Measurements from ENCODE around the gene SORL1.

Gene SORL1

DNA sequence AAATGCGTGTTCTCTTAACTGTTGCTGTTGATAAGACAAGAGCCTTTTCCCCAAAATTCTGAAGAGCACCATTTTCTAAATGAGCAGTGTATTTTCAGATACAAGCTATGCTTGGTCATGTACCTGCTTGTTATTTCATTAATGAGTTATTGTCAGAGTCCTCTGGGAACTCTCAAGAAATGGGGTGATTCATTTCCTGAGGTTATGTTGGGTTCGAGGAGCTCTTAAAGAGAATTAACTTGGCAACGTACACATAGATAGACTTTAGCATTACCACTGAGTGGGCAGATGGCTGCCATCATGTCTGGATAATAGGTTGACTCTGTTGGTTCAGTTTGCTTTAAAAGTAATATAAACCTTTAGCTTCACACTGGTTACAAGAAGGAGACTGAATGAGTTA lies 88.5 kb downstream of the SORL1 start:
- DNase-seq = no peak

DNA sequence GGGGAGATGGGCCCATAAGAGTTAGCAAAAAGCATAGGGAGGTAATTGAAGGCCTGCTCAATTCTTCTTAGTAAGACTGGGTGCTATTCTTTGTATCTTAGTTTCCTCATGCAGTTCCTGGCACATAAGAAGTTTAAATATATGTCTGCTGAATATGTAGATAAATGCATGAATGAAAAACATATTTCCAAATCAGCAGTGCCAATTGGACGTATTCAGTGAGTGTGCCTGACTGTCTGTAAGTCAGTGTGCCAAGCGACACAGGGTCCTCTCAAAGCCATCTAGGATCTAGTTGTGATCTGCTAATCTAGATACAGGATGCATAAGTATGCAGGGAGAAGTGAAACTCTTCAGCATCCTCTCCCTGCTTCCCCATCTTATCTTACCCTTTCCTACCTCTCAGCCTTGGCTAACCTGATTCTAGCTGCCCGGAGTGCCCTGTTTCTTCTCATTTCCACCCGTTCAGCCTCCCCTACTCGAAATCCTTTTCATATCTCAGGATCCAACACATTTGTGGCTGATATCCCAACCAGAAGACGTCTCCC lies 91.8 kb downstream of the SORL1 start:
- DNase-seq = no peak

DNA sequence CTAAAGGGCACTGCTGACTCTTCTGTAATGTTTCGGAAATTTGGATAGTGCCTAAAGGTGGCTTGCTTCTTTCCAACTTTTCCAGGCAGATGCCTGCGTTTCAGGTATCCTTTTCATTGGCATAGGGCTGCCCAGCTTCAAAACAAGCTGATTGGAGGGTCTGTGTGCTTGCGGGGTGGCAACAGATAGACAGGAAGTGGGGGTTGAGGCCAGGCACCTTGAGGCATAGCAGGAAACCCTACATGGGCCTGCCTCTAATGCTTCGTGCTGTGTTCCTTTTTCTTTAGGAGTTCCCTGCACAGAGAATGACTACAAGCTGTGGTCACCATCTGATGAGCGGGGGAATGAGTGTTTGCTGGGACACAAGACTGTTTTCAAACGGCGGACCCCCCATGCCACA lies 92.8 kb downstream of the SORL1 start:
- no peak for DNase-seq

DNA sequence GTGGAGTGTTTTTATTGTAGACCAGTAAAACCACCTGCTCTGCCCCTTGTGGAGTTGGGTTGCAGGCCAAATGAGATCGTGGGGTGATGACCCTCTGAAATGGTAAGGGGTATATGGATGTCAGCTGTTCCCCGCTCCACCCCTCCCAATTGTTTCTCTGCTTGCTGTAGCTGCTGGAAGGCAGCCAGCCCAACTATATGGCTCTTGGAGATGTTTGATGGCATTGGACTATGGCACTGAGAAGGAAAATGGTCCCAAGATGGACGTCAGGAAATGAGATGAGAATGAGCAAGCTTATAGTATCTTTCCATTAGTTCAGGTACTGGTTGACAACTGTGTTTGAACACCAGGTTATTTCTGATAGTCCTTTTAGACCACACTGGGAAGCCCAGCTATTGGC lies 95.5 kb downstream of the SORL1 start:
- DNase-seq = no peak

DNA sequence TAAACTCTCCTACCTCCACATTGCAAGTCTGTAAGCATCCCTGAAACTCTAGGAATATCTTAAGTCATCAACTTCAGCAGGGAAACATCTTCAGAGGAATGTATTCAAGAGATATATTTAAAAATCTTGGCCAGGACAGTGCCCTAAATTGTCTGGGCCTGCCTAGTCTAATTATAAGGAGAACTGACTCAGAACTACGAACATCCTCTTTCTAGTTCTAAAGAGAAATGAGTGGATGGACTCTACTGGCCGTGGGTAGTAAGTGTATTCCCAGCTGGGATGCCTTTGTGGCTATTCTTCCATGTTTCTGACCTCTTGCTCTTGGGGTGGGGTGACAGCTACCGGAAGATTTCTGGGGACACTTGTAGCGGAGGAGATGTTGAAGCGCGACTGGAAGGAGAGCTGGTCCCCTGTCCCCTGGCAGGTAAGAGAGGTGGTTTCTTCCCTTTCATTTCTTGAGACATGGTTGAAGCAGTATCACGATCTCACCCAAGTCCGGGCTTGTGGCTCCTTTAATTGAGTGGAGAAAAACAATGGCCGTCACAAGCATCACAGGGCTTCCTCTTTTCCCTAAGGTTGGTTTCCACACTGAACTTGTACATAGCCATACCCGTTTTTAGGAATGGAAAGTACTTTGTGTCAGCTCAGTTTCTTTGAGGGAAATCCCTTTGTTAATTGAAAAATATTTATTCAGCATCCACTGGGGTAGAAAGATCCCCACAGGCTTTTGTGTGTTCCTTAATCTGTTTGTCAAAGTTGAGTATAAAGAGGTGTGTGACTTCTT lies 98.3 kb downstream of the SORL1 start:
- DNase-seq = no peak

DNA sequence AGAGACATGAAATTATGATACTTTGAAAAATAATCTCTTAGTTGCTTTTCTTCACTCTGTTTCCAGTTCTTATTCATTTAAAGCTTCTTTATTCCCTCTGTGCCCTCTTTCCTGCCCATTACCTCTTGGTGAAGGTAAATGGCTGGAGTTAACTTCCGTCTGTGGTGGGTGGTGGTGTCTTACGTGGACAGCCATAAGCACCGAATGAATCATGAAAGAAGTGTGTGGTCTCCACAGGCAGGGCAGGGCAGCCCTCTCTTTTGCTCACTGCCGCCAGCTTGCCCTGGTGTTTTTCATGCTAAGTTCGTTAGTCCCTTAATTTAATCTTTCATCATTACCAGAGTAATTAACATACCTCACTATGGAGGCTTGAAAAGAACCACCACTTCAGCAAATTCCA lies 99.3 kb downstream of the SORL1 start:
- no peak for DNase-seq

DNA sequence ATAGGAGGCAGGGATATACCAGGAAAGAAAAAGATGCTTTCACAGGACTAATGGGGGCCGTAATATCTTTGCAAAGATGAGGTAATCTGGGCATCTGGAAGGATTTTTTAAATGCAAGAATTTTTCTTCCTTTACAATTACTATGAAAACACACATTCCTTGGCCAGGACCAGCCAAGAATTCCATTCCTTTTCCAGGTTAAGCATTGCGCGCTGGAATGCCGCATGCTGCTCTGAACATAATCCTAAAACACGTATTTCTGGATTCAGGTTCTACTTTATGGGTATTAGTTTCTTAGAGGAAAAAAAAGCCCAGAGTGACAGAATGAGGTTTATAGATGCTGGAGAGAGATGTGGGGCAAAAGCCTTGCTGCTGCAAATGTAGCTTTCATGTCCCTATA lies 100.0 kb downstream of the SORL1 start:
- DNase-seq = no peak

DNA sequence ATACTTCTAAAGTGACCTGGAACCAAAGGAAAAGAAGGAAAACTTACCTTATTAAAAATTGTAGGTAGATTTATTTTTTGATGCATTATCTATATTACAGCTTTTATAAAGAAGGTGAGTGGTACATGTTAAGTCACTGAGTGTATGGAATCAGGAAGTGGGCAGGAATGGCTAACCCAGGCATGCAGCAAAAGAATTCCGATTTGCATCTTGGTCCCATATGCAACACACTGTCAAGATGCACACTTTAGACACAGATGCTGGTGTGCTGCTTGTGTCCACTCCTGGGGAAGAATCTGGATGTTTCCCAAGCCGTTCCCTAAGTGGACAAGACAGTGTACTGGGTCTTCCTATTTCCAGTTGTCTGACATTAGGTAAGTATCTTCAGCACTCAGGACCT lies 100.5 kb downstream of the SORL1 start:
- DNase-seq = no peak

DNA sequence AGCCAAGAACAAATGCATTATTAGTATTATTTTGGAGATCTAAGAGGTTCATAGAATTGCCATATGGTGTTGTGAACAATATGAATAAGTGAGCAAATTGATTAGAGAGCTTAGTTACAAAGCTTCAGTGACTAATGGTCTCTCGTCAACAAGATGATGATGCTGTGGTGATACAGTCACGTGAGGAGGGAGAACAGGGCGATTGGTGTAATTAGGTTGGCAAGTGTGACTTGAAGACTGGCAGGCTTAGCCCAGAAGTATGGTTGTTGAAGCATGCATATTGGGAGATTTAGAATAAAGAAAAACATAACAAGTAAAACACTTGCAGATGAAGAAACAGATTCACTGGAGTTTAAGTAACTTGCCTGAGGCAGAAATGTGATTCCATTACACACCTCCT lies 101.3 kb downstream of the SORL1 start:
- DNase-seq = no peak

DNA sequence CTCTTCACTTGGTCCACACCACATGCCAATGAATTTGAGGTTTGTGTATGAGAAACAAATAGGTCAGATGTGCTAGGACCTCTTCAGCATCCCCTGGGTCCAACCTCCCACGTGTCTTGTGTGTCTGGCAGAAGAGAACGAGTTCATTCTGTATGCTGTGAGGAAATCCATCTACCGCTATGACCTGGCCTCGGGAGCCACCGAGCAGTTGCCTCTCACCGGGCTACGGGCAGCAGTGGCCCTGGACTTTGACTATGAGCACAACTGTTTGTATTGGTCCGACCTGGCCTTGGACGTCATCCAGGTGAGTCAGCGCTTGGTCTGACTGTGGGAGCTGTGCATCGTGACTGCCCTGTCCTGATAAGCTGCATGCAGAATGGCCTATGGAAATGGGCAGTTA lies 101.7 kb downstream of the SORL1 start:
- DNase-seq = no peak

DNA sequence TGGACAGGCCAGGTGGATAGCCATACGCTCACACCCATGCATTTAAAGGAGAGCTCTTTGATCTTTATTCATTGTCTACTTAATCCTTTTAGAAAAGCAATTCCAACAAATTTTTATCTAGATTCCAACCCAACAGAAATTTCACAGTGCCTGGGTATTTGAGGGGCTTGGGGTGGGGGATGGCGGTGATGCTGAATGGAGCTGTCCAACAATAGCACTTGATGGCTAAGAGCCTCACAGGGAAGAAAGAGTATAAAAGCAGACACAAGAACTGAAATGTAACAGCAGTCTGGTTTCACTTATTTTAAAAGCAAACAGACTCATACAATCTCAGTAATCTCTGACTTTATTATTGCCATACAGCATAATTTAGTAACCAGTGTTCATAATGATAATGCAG lies 102.4 kb downstream of the SORL1 start:
- no peak for DNase-seq

DNA sequence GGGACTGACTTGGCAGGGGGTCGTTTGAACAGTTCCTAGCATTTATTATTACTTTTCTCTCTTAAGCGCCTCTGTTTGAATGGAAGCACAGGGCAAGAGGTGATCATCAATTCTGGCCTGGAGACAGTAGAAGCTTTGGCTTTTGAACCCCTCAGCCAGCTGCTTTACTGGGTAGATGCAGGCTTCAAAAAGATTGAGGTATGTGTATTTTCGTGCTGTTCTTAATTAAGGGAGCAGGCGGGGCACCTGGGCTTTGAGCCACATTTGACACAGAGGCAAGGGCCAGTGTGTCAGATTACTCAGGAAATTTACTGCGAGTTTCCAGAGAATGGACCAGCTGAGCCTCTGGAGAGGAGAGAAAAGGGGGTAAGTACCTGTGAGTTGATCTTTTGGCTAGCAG lies 103.0 kb downstream of the SORL1 start:
- DNase-seq = no peak

DNA sequence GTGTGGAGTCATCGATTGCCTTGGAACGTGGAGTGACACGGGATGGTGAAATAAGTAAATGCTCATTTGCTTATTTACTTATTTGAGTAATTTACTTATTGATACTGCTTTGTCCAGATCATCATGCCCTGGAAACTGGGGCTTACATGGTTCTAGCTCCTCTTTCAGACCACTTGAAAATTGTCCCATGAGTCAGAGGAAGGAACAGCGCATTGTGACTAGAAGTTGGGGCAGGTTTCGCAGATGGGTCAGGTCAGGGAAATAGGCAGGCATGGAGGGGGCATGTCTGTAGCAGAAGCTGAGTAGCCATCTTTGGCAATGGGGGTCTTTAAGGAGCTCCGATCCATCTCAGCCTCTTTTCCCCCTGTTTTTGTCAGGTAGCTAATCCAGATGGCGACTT lies 104.8 kb downstream of the SORL1 start:
- no peak for DNase-seq

DNA sequence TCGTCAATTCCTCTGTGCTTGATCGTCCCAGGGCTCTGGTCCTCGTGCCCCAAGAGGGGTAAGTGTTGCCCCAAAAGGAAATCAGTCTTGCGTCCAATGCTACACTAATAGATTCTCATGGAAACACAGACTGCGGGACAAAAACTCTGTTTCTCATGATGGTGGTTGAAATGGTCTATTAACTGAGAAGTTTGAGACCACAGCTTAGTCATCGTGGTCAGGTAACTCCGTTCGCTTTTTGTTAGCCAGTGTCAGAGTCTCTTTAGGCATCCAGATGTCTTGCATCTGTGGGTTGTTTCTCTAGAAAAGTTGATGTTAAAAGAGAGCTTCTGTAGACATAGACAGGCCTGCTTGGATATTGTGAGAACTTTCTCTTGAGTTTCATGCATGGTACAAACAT lies 105.2 kb downstream of the SORL1 start:
- DNase-seq = no peak

DNA sequence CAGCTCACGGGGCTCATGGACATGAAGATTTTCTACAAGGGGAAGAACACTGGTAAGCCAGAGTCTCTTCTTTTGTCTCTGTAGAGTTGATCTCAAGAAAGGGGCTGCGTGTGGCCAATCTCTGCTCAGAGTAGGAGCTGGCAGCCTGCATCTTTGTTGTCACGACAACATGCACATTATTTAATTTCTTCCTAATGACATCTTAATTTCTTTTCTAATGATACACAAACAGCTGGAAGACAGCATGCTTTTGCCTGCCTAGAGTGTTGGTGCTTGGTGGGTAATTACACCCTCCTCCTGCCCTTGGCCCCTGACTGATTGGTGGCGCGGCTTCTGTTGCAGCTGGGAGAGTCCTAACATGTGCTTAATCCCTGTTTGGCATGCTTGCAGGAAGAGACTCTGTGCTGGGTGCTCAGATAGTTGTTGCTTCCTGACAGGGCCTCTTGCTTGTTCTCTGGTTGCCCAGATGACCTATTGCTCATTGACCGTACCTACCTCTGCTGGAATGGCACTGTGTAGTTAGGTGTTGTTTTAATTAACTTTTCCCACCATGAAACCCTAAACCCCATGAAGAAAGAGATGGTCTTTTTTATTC lies 107.6 kb downstream of the SORL1 start:
- DNase-seq = no peak

DNA sequence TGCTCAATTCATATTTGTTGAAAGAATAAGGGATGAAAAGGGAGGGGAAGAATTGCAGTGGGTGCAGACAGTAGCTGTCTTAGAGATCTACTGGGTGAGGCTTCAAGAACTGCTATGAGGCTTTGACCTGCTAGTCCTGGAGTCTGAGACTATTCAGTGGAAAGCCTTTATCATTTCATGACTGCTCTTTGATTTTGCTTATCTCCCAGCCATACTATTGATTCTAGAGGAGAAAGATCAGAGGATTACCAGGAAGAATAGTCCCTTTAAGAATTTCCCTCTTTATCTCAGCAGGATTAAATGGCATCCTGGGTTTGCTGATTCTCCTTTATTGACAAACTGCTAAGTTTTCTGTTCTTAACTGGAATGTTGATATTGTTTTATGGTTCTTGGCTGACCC lies 108.1 kb downstream of the SORL1 start:
- DNase-seq = no peak

DNA sequence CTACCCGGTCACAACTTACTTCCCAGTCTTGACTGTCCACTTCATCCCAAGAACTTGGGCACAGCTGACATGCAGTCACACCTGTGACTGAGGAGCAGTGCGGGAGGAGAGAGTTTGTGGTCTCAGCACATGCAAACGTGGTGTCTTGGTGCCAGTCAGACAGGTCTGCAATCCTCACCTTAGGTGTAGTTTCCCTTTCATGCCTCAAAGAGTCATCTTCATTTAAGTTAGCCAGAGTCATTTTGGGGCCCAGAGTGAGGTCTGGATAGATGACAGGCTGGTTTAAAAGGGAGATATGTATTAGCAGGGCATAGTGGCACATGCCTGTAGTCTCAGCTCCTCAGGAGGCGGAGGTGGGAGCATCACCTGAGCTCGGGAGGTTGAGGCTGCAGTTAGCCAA lies 109.1 kb downstream of the SORL1 start:
- no peak for DNase-seq

DNA sequence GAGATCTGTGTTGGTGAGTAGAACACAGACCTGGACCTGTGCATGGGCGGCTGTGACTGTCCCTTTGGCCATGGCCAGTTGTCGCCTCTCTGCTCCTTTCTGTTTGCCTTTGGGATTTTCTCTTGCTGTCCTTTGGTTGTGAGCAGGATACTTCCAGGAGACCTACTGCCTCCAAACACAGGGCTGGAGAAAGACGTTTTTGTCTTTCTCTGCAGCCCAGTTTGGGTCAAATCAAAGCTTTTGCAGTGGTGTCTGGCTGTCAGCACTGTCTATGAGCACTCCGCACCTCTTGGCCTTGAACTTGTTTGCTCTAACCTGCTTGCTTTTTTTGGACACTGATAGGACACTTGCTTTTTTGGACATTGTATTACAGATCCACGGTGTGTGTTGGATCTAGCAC lies 109.6 kb downstream of the SORL1 start:
- DNase-seq = no peak

DNA sequence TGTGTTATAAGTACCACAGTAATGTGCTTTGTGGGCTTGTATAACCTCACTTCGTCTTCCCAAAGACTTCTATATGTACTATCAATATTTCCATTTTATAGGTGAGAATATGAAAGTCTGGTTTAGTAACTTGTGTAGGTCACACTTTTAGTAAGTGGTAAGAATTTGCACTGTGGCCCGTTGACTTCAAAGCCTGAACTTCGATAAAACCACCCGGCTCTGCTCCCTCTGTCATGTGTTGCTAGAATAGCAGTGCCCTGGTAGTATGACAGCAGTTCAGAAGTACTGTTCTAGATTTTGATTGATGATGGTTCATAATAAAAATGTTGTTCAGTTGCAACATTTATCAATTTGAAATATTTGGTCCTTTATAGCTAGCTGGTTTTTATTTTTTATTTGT lies 110.9 kb downstream of the SORL1 start:
- no peak for DNase-seq

DNA sequence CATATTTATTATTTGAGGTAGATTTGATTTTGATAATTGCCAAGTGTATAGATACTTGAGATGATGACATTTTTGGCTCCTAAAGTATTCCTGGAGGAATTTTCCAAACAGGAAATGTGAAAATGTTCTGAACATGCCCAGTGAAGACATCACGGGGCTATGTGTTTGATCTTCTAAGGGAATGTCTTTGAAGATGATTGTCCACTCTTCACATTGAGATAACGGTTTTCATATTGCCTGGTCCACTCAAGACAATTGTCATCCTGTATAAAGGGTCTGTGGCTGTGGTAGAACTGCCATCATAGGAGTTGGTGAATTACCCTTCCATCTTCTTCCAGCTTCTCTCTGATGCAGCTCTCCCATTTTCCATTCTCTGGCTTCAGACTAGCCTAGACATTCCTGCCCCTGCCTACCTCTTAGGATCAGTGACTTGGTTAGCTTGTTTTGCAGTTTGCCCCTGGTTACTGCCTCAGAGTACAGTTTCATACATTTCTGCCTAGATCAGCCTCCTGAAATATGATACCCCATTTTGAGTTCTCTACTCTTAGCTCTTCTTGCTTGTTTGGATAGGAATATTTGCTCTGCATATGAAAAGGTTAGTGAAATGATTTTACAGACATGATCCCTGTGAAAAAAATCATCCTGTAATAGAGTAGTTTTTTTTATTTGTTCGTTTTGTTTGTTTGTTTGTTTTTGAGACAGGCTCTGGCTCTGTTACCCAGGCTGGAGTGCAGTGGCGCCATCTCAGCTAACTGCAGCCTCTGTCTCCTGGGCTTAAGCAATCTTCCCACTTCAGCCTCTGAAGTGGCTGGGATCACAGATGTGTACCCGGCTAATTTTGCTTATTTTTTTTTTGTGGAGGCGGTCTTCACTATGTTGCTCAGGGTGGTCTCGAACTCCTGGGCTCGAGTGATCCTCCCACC lies 112.0 kb downstream of the SORL1 start:
- DNase-seq = no peak

DNA sequence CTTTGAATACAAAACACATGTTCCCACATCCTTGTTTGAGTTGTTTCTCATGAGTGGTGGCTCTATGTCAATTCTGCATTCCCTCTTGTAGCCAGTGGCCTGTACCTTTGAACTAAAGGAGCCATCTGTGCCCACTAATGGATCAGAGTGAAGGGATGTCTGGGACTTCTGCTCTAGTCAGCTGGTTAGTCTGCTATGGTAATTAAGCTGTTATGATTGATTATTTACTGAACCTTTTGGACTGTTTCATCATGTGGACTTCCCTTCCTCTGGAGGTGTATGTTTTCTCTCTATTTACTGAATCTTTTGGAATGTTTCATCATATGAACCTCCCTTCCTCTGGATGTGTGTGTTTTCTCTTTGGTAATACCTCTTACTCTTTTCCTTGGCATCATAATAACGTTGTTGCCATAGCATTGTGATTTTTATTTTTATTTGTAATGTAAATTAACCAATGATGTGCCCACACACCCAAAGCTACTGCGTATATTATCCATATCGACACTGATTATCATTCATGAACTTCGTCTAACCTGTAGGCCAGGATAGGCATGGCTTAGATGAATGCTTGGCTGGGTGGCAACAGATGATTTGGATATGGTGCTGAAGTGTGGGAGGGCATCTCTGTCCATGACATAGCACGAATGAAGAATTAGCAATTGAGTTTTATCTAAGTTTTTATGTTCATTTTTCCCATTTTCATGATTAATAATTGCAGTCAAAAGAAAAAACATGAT lies 113.0 kb downstream of the SORL1 start:
- no peak for DNase-seq

DNA sequence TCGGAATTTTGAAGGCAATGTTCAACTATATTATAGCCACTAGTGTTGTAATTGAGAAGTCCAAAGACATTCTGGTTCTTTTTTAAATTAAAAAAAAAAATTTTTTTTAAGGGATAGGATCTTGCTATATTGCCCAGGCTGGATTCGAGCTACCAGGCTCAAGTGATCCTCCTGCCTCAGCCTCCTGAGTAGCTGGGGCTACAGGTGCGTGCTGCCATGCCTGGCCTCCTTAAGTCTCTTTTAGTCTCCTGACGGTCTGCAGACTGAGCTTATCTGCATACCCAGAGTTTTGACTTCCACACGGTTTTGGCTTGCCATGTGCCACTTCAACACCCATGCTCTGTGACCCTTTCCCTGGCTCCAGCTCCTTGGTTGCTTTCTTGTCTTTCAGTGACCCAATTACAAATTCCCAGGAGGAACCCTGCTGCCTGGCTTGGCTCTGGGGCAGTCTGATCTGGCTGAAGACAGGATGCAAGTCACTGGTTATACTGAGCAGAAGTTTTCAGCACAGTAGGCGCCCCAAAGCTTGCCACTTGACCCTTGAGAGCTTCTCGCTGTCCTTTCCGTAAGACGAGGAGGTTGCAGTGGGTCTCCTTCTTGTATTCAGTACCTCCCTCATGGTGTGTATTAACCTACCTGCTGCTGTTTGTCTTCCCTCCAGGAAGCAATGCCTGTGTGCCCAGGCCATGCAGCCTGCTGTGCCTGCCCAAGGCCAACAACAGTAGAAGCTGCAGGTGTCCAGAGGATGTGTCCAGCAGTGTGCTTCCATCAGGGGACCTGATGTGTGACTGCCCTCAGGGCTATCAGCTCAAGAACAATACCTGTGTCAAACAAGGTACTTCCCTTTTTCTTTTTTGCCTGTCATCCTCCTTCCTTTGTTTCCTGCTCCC lies 114.4 kb downstream of the SORL1 start:
- DNase-seq = no peak
